Parathyroid adenoma (tissue), 2 donors: ENCODE measurements around the gene DNASE1L2.
A peak's percentile ranks its signal among the peaks of the same experiment; 100 is the strongest.

Source experiments
- H2AFZ ChIP-seq: fragments of 300-600 bp; sonication (generic); one replicate; pipeline ENCODE4 v1.7.0; 2017; ENCODE audit warnings: antibody characterized with exemption, mild to moderate bottlenecking
- H3K27ac ChIP-seq: fragments of 300-600 bp; sonication (generic); one replicate; pipeline ENCODE4 v1.7.0; 2017
- H3K27me3 ChIP-seq: fragments of 300-600 bp; sonication (generic); one replicate; pipeline ENCODE4 v1.7.0; 2017; ENCODE audit warnings: low read length; ENCODE audit not compliant: control insufficient read depth, insufficient read depth
- H3K36me3 ChIP-seq: fragments of 300-600 bp; sonication (generic); one replicate; pipeline ENCODE4 v1.7.0; 2017; ENCODE audit warnings: low read length; ENCODE audit not compliant: control insufficient read depth, insufficient read depth
- H3K4me1 ChIP-seq: fragments of 300-600 bp; sonication (generic); one replicate; pipeline ENCODE4 v1.7.0; 2017; ENCODE audit warnings: control low read depth
- H3K4me2 ChIP-seq: fragments of 300-600 bp; sonication (generic); one replicate; pipeline ENCODE4 v1.7.0; 2017; ENCODE audit warnings: low read length
- H3K4me3 ChIP-seq: fragments of 300-600 bp; sonication (generic); one replicate; pipeline ENCODE4 v1.7.0; 2017; ENCODE audit warnings: low read depth, low read length
- H3K79me2 ChIP-seq: fragments of 300-600 bp; sonication (generic); one replicate; pipeline ENCODE4 v1.7.0; 2017; ENCODE audit warnings: control low read depth
- H3K9ac ChIP-seq: fragments of 300-600 bp; sonication (generic); one replicate; pipeline ENCODE4 v1.7.0; 2017; ENCODE audit warnings: mild to moderate bottlenecking
- H3K9me3 ChIP-seq: fragments of 300-600 bp; sonication (generic); one replicate; pipeline ENCODE4 v1.7.0; 2017; ENCODE audit warnings: low read length; ENCODE audit not compliant: control insufficient read depth
- CTCF ChIP-seq: fragments of 300-600 bp; sonication (generic); IDR thresholded peaks from one replicate; pipeline ENCODE4 v1.7.0; 2017; ENCODE audit warnings: antibody characterized with exemption, mild to moderate bottlenecking
- donor health status: primary hyperparathyroidism.

Gene DNASE1L2

GRCh38 chr16:2209258-2210008 lies 26.8 kb upstream of the DNASE1L2 start:
- Histone ChIP-seq H3K9ac (no peak overlapping the region), H3K4me2 (no peak overlapping the region), H3K4me1 (peaks cover 25% of the 10 kb centered on the region), H3K4me3 (no peak overlapping the region), H3K79me2 (no peaks in the 10 kb centered on the region), H3K36me3 (no peaks in the 10 kb centered on the region), H2AFZ (no peak overlapping the region), H3K27ac (no peak overlapping the region), H3K9me3 (no peaks in the 10 kb centered on the region), H3K27me3 (no peaks in the 10 kb centered on the region)
- TF ChIP-seq CTCF = no peak

- no peak overlapping the region for H3K27ac ChIP-seq
- no peak overlapping the region for H3K4me3 ChIP-seq
- no peak for TF ChIP-seq CTCF
- H3K4me1 ChIP-seq = peaks cover 23% of the 10 kb centered on the region
- H3K9ac ChIP-seq = no peak overlapping the region
- no peaks in the 10 kb centered on the region for H3K9me3 ChIP-seq
- no peaks in the 10 kb centered on the region for H3K36me3 ChIP-seq
- no peak overlapping the region for H2AFZ ChIP-seq
- H3K27me3 ChIP-seq = no peaks in the 10 kb centered on the region
- no peak overlapping the region for H3K4me2 ChIP-seq
- H3K79me2 ChIP-seq = no peaks in the 10 kb centered on the region
These were observed 26.3 kb upstream of the DNASE1L2 start for GRCh38 chr16:2210009-2210332.

GRCh38 chr16:2210386-2211365 lies 25.6 kb upstream of the DNASE1L2 start, which contains the start of gene BRICD5:
Gene BRICD5, minus strand, starts transcription at chr16:2210863. Its CDS starts 30 bp downstream, at chr16:2210833.
- TF ChIP-seq CTCF = no peak
- H3K4me3 ChIP-seq = no peak within 1 kb of the TSS
- no peaks in the 10 kb centered on the region for H3K27me3 ChIP-seq

GRCh38 chr16:2211923-2212347 lies 24.3 kb upstream of the DNASE1L2 start:
- no peaks in the 10 kb centered on the region for H3K27me3 ChIP-seq
- H3K4me3 ChIP-seq = peak overlapping the region; percentile 19
- H3K27ac ChIP-seq = peak overlapping the region; percentile 61
- no peak overlapping the region for H3K9ac ChIP-seq
- no peaks in the 10 kb centered on the region for H3K9me3 ChIP-seq
- H3K36me3 ChIP-seq = no peaks in the 10 kb centered on the region
- peaks cover 23% of the 10 kb centered on the region for H3K4me1 ChIP-seq
- peak overlapping the region; percentile 29 for H3K4me2 ChIP-seq
- H2AFZ ChIP-seq = no peak overlapping the region
- no peak for TF ChIP-seq CTCF
- no peaks in the 10 kb centered on the region for H3K79me2 ChIP-seq

More at GRCh38 chr16:2210386-2211365, 25.6 kb upstream of the DNASE1L2 start, which contains the start of gene BRICD5:
- Histone ChIP-seq H3K9me3 (no peaks in the 10 kb centered on the region), H3K36me3 (no peaks in the 10 kb centered on the region), H3K27ac (peak within 1 kb of the TSS; percentile 61), H2AFZ (no peak within 1 kb of the TSS), H3K79me2 (no peaks in the 10 kb centered on the region), H3K4me1 (peaks cover 23% of the 10 kb centered on the region), H3K4me2 (no peak within 1 kb of the TSS), H3K9ac (no peak within 1 kb of the TSS)
